Keratinocyte (primary cell): Measurements from ENCODE around the gene NSG1.

Experiments used
- CTCF ChIP-seq, 3 experiments: IDR thresholded peaks in 1 of 3; conservative IDR thresholded peaks in 1 of 3; optimal IDR thresholded peaks in 1 of 3; 2 replicates in 2 of 3; 3 replicates in 1 of 3; pipeline versions ENCODE3 to v1.5.1; 2011; ENCODE audit warnings: low read length in 3 of 3, mild to moderate bottlenecking in 3 of 3, moderate library complexity in 2 of 3, control low read depth in 1 of 3, inconsistent platforms in 1 of 3; ENCODE audit not compliant: insufficient read depth in 2 of 3; ENCODE audit errors: extremely low read depth in 1 of 3
- EZH2 ChIP-seq: IDR thresholded peaks from one replicate; pipeline ENCODE4 v1.6.1; 2012; ENCODE audit warnings: inconsistent platforms, mild to moderate bottlenecking, low read length, moderate library complexity

- no peak for TF ChIP-seq EZH2
- TF ChIP-seq CTCF (optimal IDR thresholded peaks at IDR 0.05 in 1 of 3, IDR thresholded peaks at IDR 0.05 in 1 of 3, conservative IDR thresholded peaks at IDR 0.05 in 1 of 3; ENCODE audit: extremely low read depth in 1 of 3, insufficient read depth in 2 of 3, low read length in 3 of 3): no peak
These were observed 5.7 kb downstream of the NSG1 start for GRCh38 chr4:4392501-4393183.
